Activated naive CD8-positive, alpha-beta T cell treated with anti-CD3 and anti-CD28 coated beads for 36 hours (primary cell): ENCODE results near the gene C19orf47. TPM values are rescaled to one million over a fixed set of nuclear protein-coding genes. Genes with fewer than 3 reads are reported as not detected.
"Not testable (repeated sequence)": the region's sequence is repeated elsewhere in the genome, so short reads cannot be mapped to it uniquely, and the experiment has no call there.

ENCODE experiments used
- DNase-seq: peaks from one replicate; pipeline ENCODE4 v3.0.0; 2021
- H3K27ac Mint-ChIP-seq: one replicate; pipeline ENCODE4 v1.8.0; 2022; ENCODE audit warnings: mild to moderate bottlenecking, moderate library complexity, mixed read lengths
- H3K27me3 Mint-ChIP-seq: one replicate; pipeline ENCODE4 v1.8.0; 2022; ENCODE audit warnings: mild to moderate bottlenecking, mixed read lengths
- H3K36me3 Mint-ChIP-seq: one replicate; pipeline ENCODE4 v1.8.0; 2021; ENCODE audit warnings: mild to moderate bottlenecking, mixed read lengths
- H3K4me1 Mint-ChIP-seq: one replicate; pipeline ENCODE4 v1.8.0; 2021; ENCODE audit warnings: mixed read lengths
- H3K4me3 Mint-ChIP-seq: one replicate; pipeline ENCODE4 v1.8.0; 2022; ENCODE audit warnings: mild to moderate bottlenecking, moderate library complexity, mixed read lengths
- H3K9me3 Mint-ChIP-seq: one replicate; pipeline ENCODE4 v1.8.0; 2022; ENCODE audit warnings: mixed read lengths
- total RNA-seq, 2 experiments: library from RNA; stranded (reverse); gene quantifications; one replicate each; pipeline ENCODE4 v1.2.3, GENCODE V29; 2021

Gene C19orf47
- total RNA-seq, 2 experiments from 2014 or later = 26.1 to 28.1 TPM

- no peaks in the 10 kb centered on the region for H3K4me1 Mint-ChIP-seq
- DNase-seq = no peak
- H3K27ac Mint-ChIP-seq = no peak overlapping the region
- H3K36me3 Mint-ChIP-seq = no peaks in the 10 kb centered on the region
- H3K4me3 Mint-ChIP-seq = no peak overlapping the region
- no peaks in the 10 kb centered on the region for H3K9me3 Mint-ChIP-seq
- no peaks in the 10 kb centered on the region for H3K27me3 Mint-ChIP-seq
Measured at GRCh38 chr19:40381321-40381720, 33.1 kb upstream of the C19orf47 start.

DNA sequence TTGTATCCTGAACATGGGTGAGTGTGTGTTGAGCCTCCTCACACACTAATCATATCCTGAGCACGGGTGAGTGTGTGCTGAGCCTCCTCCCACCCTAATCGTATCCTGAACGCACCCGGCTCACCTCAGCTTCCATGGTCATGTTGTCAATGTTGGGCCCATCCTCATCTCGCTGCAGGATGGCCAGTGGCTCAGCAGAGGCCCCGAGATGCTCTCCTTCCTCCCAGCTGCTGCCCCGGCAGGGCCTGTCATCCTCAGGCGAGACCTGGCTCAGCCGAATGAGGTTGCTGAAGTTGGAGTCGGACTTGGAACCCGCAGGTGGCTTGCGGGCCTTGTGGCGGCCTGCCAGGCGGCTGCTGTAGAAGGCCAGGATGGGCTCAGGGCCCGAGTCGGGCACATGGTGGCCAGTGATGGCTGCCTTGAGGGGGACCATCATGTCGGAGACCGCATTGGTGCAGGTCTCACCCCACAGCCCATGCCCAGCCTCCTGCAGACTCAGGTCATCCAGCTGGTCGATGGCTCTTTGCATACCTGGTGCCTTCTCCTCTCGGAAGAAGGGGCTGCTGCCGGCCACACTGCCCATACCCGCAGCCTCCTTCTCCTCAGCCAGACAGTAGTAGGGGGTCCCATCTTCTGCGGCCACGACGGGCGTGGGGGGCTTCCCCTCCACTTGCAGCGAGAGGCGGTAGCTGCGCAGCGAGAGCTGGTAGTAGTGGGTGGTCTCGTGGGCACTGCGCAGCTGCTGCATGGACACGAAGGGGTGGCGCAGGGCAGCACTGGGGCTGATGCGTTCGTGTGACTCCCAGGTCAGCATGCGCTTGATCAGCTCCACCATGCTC, 32.2 kb upstream of the C19orf47 start:
- Mint-ChIP-seq H3K4me1 (no peaks in the 10 kb centered on the region), H3K9me3 (no peaks in the 10 kb centered on the region), H3K27ac (no peak overlapping the region), H3K36me3 (no peaks in the 10 kb centered on the region), H3K27me3 (no peaks in the 10 kb centered on the region), H3K4me3 (no peak overlapping the region)
- DNase-seq = no peak

- Mint-ChIP-seq H3K27me3 (no peaks in the 10 kb centered on the region), H3K4me3 (no peak overlapping the region), H3K36me3 (peaks cover under 1% of the 10 kb centered on the region), H3K27ac (no peak overlapping the region), H3K9me3 (no peaks in the 10 kb centered on the region), H3K4me1 (no peaks in the 10 kb centered on the region)
- DNase-seq = no peak
Measured at GRCh38 chr19:40379446-40380198, 31.4 kb upstream of the C19orf47 start.

GRCh38 chr19:40378509-40378908, 30.3 kb upstream of the C19orf47 start:
- Mint-ChIP-seq H3K9me3 (no peaks in the 10 kb centered on the region), H3K36me3 (peaks cover 2% of the 10 kb centered on the region), H3K4me3 (no peak overlapping the region), H3K27me3 (no peaks in the 10 kb centered on the region), H3K4me1 (no peaks in the 10 kb centered on the region), H3K27ac (no peak overlapping the region)
- no peak for DNase-seq

GRCh38 chr19:40377876-40378385, 29.7 kb upstream of the C19orf47 start:
- no peaks in the 10 kb centered on the region for H3K27me3 Mint-ChIP-seq
- no peak overlapping the region for H3K27ac Mint-ChIP-seq
- no peak for DNase-seq
- no peak overlapping the region for H3K4me3 Mint-ChIP-seq
- peaks cover 3% of the 10 kb centered on the region for H3K4me1 Mint-ChIP-seq
- no peaks in the 10 kb centered on the region for H3K9me3 Mint-ChIP-seq
- H3K36me3 Mint-ChIP-seq = peaks cover 2% of the 10 kb centered on the region

DNA sequence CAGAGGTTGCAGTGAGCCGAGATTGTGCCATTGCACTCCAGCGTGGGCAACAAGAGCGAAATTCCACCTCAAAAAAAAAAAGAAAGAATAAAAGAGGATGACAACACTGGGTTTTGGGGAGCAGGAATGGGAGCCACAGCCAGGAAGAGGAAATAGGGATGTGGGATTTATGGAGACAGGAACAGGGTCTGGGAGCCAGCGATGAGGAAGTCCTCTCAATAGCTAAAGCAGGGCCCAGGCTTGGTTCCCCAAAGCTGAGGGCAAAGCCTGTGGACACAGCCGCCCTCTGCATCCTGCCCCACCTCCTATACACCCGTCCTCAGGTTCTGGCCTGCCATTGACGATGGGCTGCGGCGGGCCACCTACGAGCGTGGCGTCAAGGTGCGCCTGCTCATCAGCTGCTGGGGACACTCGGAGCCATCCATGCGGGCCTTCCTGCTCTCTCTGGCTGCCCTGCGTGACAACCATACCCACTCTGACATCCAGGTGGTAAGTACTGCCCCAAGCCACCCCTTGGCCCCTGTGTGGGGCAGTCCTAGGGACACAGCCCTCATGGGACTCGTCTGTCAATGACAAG, 28.2 kb upstream of the C19orf47 start:
- no peak overlapping the region for H3K4me3 Mint-ChIP-seq
- no peak for DNase-seq
- H3K27me3 Mint-ChIP-seq = no peaks in the 10 kb centered on the region
- H3K27ac Mint-ChIP-seq = no peak overlapping the region
- H3K4me1 Mint-ChIP-seq = peaks cover 4% of the 10 kb centered on the region
- H3K9me3 Mint-ChIP-seq = no peaks in the 10 kb centered on the region
- peaks cover 2% of the 10 kb centered on the region for H3K36me3 Mint-ChIP-seq

DNA sequence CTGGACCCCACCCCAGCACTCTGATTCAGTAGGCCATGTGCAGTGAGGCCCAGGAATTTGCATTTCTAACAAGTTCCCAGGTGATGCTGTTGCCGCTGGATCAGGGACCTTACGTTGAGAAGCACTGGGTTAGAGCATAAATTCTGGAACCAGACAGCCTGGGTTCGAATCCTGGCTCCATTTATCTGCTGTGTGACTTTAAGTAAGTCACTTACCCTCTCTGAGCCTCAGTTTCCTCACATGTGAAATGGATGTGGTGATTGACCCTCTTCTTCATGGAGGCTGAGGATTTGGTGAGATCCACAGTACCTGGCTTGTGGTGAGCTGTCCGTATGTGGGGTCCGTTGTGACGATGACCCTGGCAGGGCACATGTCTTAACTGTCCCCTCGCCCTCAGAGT, 25.9 kb upstream of the C19orf47 start:
- H3K27me3 Mint-ChIP-seq = no peaks in the 10 kb centered on the region
- H3K9me3 Mint-ChIP-seq = no peaks in the 10 kb centered on the region
- H3K4me3 Mint-ChIP-seq = no peak overlapping the region
- H3K36me3 Mint-ChIP-seq = peaks cover 2% of the 10 kb centered on the region
- peaks cover 4% of the 10 kb centered on the region for H3K4me1 Mint-ChIP-seq
- DNase-seq = no peak
- no peak overlapping the region for H3K27ac Mint-ChIP-seq

DNA sequence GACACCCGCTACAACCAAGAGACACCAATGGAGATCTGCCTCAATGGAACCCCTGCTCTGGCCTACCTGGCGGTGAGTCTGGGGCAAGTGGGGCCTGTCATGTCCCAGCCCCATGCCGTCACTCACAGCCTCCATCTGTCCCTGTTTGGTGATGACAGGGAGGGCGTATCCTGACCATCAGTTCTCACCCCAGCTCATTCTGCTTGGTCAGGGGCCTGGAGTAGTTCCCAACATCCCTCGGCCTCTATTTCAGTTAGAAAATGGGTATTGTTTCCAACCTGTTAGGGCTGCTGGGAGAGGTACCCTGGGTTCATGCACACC, 23.6 kb upstream of the C19orf47 start:
- Mint-ChIP-seq H3K4me1 (peaks cover 4% of the 10 kb centered on the region), H3K9me3 (no peaks in the 10 kb centered on the region), H3K27me3 (no peaks in the 10 kb centered on the region), H3K36me3 (peaks cover 2% of the 10 kb centered on the region), H3K27ac (no peak overlapping the region), H3K4me3 (no peak overlapping the region)
- DNase-seq = no peak

GRCh38 chr19:40370997-40371801, 23.0 kb upstream of the C19orf47 start:
- H3K4me1 Mint-ChIP-seq = peaks cover 4% of the 10 kb centered on the region
- no peak overlapping the region for H3K4me3 Mint-ChIP-seq
- H3K27me3 Mint-ChIP-seq = no peaks in the 10 kb centered on the region
- DNase-seq = no peak
- H3K9me3 Mint-ChIP-seq = no peaks in the 10 kb centered on the region
- peaks cover 2% of the 10 kb centered on the region for H3K36me3 Mint-ChIP-seq
- H3K27ac Mint-ChIP-seq = no peak overlapping the region

- not testable (repeated sequence) for H3K36me3 Mint-ChIP-seq, H3K4me1 Mint-ChIP-seq, H3K27ac Mint-ChIP-seq, H3K27me3 Mint-ChIP-seq, H3K4me3 Mint-ChIP-seq, H3K9me3 Mint-ChIP-seq, DNase-seq
Measured at GRCh38 chr19:40370253-40370652, 22.1 kb upstream of the C19orf47 start.

- Mint-ChIP-seq H3K27ac (no peak overlapping the region), H3K27me3 (no peaks in the 10 kb centered on the region)
Measured at GRCh38 chr19:40369797-40370196, 21.6 kb upstream of the C19orf47 start.

DNA sequence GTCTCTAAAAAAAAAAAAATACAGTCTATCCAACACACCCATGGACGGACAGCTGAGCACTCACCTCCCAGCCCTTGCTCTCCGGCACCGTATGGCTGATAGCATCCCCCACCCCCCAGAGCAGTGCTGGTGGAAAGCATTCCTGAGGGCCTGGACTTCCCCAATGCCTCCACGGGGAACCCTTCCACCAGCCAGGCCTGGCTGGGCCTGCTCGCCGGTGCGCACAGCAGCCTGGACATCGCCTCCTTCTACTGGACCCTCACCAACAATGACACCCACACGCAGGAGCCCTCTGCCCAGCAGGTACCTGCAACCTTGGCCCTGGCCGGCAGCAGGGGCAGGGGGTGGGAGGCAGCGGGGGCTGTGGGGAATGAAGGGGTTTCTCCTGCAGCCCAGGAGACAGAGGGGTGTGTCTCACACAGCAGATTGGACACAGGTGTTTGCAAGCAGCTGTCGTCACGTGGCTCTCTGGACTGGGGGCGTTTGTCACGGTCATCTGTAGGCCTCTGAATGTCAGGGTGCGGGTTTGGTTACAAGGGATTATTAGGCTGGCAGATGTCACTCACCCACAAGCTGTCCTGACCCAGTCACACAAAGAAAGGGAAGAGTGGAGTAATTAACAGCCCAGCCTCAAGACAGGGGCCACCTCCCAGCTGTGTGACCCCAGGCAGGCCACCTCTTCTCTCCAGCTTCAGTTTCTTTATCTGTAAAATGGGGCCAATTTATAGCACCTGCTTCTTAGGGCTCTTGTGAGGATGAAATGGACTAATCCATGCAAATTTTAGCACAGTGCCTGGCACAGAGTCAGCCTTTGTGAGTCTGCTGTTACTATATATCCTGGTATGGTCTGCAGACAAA, 19.6 kb upstream of the C19orf47 start:
- Mint-ChIP-seq H3K4me1 (peaks cover 13% of the 10 kb centered on the region), H3K27ac (no peak overlapping the region), H3K27me3 (no peaks in the 10 kb centered on the region), H3K4me3 (no peak overlapping the region), H3K36me3 (peaks cover 2% of the 10 kb centered on the region), H3K9me3 (no peaks in the 10 kb centered on the region)
- DNase-seq = no peak

More at GRCh38 chr19:40369797-40370196, 21.6 kb upstream of the C19orf47 start:
- Mint-ChIP-seq H3K9me3 (no peaks in the 10 kb centered on the region), H3K36me3 (peaks cover 4% of the 10 kb centered on the region), H3K4me3 (no peak overlapping the region), H3K4me1 (peaks cover 11% of the 10 kb centered on the region)
- DNase-seq = no peak

DNA sequence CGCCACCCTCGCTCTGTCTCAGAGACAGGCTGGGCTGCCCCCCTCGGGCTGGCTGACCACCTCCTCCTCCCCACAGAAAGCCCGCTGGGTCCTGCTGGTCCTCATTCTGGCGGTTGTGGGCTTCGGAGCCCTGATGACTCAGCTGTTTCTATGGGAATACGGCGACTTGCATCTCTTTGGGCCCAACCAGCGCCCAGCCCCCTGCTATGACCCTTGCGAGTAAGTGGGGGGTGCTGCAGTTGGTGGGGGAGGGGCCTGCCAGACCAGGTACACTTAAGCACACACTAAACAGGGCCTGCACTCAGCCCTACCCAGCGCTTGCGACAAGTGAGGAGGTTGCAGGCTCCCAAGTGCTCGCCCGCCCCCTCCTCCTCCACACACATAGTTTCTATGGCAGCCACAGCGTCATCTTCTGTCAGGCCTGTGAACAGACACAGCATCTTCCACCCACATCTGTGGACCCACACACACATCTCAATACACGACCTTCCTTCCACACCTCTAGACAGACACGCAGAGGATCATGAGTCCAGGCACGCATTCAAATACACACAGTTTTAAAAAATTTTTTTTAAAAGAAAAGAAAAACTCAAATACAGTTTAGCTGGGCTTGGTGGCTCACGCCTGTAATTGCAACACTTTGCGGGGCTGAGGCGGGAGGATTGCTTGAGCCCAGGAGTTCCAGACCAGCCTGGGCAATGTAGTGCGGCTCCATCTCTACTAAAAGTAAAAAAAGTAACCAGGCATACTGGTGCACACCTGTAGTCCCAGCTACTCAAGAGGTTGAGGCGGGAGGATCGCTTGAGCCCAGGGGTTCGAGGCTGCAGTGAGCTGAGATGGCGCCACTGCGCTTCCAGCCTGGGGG, 18.7 kb upstream of the C19orf47 start:
- peaks cover 2% of the 10 kb centered on the region for H3K36me3 Mint-ChIP-seq
- no peaks in the 10 kb centered on the region for H3K27me3 Mint-ChIP-seq
- DNase-seq = no peak
- no peaks in the 10 kb centered on the region for H3K9me3 Mint-ChIP-seq
- H3K4me3 Mint-ChIP-seq = no peak overlapping the region
- H3K4me1 Mint-ChIP-seq = peaks cover 12% of the 10 kb centered on the region
- H3K27ac Mint-ChIP-seq = no peak overlapping the region
